K562 (cell line): ENCODE results near the gene TFAM. TPM values are rescaled to one million over a fixed set of nuclear protein-coding genes. Genes with fewer than 3 reads are reported as not detected.

Experiments used
- ARID1B ChIP-seq: fragments of 450-650 bp; IDR thresholded peaks from 2 replicates; pipeline ENCODE4 v1.6.1; 2016; ENCODE audit warnings: antibody characterized with exemption, mild to moderate bottlenecking, inconsistent platforms
- BCL6 ChIP-seq: fragments of 250-450 bp; sonication (Bioruptor Pico); IDR thresholded peaks from 2 replicates; pipeline ENCODE4 v1.4.0; 2020
- BRD4 ChIP-seq: fragments of 200-600 bp; sonication (generic); IDR thresholded peaks from 2 replicates; pipeline ENCODE4 v1.6.1; 2017; ENCODE audit warnings: inconsistent platforms
- CBFA2T3 ChIP-seq: fragments of 450-650 bp; IDR thresholded peaks from 2 replicates; pipeline ENCODE4 v1.6.1; 2017
- CCAR2 ChIP-seq: fragments of 200-400 bp; formaldehyde crosslinking; IDR thresholded peaks from 2 replicates; pipeline ENCODE4 v1.6.1; 2017; ENCODE audit warnings: mild to moderate bottlenecking, low read depth, low read length
- ETV5 ChIP-seq: sonication (generic); formaldehyde crosslinking; IDR thresholded peaks from 2 replicates; pipeline ENCODE4 v1.4.0; 2020; ENCODE audit warnings: low read depth, mild to moderate bottlenecking, missing genetic modification reagents
- FOXK2 ChIP-seq, 2 experiments: fragments of 450-650 bp; IDR thresholded peaks in 1 of 2; conservative IDR thresholded peaks in 1 of 2; 2 replicates each; pipeline ENCODE4 v1.6.1; 2016; ENCODE audit warnings: low read depth in 2 of 2, mild to moderate bottlenecking in 1 of 2
- NFE2 ChIP-seq: IDR thresholded peaks from 2 replicates; pipeline ENCODE4 v1.6.1; 2014; ENCODE audit warnings: antibody characterized with exemption, low read depth
- PML ChIP-seq: IDR thresholded peaks from 2 replicates; pipeline ENCODE4 v1.6.1; 2012; ENCODE audit warnings: low read length, inconsistent platforms
- TSHZ1 ChIP-seq: fragments of 250-450 bp; sonication (Bioruptor Pico); IDR thresholded peaks from 2 replicates; pipeline ENCODE4 v1.4.0; 2020; ENCODE audit warnings: mild to moderate bottlenecking, moderate library complexity
- YY1 ChIP-seq, 3 experiments: IDR thresholded peaks; 2 replicates each; pipeline ENCODE4 v1.6.1; 2011; ENCODE audit warnings: low read length in 2 of 3, mild to moderate bottlenecking in 2 of 3, moderate library complexity in 2 of 3, borderline replicate concordance in 1 of 3, control low read depth in 1 of 3, low read depth in 1 of 3; ENCODE audit not compliant: insufficient read depth in 3 of 3, insufficient replicate concordance in 2 of 3, control insufficient read depth in 1 of 3, insufficient read length in 1 of 3; ENCODE audit errors: extremely low read depth in 1 of 3
- ZBTB1 ChIP-seq: sonication (generic); formaldehyde crosslinking; IDR thresholded peaks from 2 replicates; pipeline ENCODE4 v1.8.1; 2023; ENCODE audit warnings: missing genetic modification reagents, low read depth, mild to moderate bottlenecking, borderline replicate concordance
- ZNF12 ChIP-seq: sonication (generic); formaldehyde crosslinking; IDR thresholded peaks from 2 replicates; pipeline ENCODE4 v1.4.0; 2020; ENCODE audit warnings: mild to moderate bottlenecking, missing genetic modification reagents
- ZNF24 ChIP-seq: fragments of 450-650 bp; IDR thresholded peaks from 2 replicates; pipeline ENCODE4 v1.6.1; 2016
- ZNF445 ChIP-seq: fragments of 250-450 bp; sonication (Bioruptor Pico); IDR thresholded peaks from 2 replicates; pipeline ENCODE4 v1.4.0; 2020; ENCODE audit warnings: low read depth, mild to moderate bottlenecking, moderate library complexity
- ZNF561 ChIP-seq: fragments of 450-650 bp; formaldehyde crosslinking; conservative IDR thresholded peaks from 2 replicates; pipeline ENCODE4 v1.4.0; 2020; ENCODE audit warnings: mild to moderate bottlenecking, moderate library complexity
- ZSCAN29 ChIP-seq: fragments of 450-650 bp; IDR thresholded peaks from 2 replicates; pipeline ENCODE4 v1.6.1; 2017
- polyA plus RNA-seq, 8 experiments: library from polyadenylated mRNA; depleted of rRNA in 4 of 8; stranded (reverse) in 5 of 8; unstranded in 3 of 8; fragments of >200 nt; fragmentation: Nextera tagmentation in 2 of 8; fragmentation: Illumina TruSeq in 1 of 8; extraction: Ambion mirVana in 2 of 8; extraction: Trizol in 1 of 8; gene quantifications; 2 replicates each; pipeline versions ENCODE4 v1.2.1 to v1.2.3, GENCODE V29; 2011 to 2014; ENCODE audit warnings: inconsistent platforms in 1 of 8, missing spikeins in 1 of 8
- total RNA-seq, 7 experiments: library from RNA; depleted of rRNA in 6 of 7; stranded (reverse); fragments of >200 nt in 6 of 7; fragmentation: Illumina TruSeq in 2 of 7; extraction: Trizol in 2 of 7; gene quantifications; 2 replicates each; pipeline versions ENCODE4 v1.2.1 to v1.2.3, GENCODE V29; 2011 to 2021; ENCODE audit warnings: low replicate concordance in 1 of 7
- TF ChIP-seq, protein P1 (sequence below): sonication (generic); formaldehyde crosslinking; IDR thresholded peaks from 2 replicates; pipeline ENCODE4 v1.8.1; 2023; ENCODE audit warnings: mild to moderate bottlenecking, missing genetic modification reagents
- TF ChIP-seq, protein P2 (sequence below): fragments of 150-350 bp; IDR thresholded peaks from 2 replicates; pipeline ENCODE4 v1.6.1; 2014; ENCODE audit warnings: low read depth, mild to moderate bottlenecking, low read length, borderline replicate concordance

The TFAM gene
- total and polyA plus RNA-seq, 9 of the 15 experiments (the other 6 are each of a cell fraction or from before 2014, with no cell fraction given), result 74.3 to 227 (median 155) TPM

DNA sequence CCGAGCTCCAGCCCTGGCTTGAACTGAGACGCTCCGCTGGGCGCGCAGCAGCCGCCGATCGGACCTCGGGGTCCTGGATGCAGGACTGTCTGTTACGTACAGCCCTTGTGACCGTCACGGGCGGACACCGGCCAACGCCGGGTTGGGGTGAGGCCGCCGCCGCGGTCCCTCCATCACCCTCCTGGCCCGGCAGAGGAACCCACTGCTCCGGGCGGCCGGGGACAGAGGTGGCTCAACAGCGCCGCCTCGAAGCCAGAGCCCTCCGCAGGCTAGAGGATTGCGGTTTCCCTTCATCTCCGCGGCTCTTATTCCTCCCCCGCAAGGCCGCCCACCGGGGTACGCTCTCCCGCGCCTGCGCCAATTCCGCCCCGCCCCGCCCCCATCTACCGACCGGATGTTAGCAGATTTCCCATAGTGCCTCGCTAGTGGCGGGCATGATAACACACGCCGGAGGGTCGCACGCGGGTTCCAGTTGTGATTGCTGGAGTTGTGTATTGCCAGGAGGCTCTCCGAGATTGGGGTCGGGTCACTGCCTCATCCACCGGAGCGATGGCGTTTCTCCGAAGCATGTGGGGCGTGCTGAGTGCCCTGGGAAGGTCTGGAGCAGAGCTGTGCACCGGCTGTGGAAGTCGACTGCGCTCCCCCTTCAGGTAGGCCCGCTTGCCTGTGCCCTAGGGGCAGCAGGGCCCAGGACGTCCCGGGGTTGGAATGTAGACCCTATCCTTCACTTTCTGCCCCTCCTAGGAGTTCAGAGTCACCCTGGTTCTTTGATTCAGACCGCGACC is at the start of gene TFAM (continued):
- no peak for TF ChIP-seq TSHZ1
- no peak for TF ChIP-seq ZNF445 (CRISPR knock-in tag)
- TF ChIP-seq BRD4, result no peak; the same call in 1 of the 2 replicates
- TF ChIP-seq CCAR2, result no peak
- TF ChIP-seq ZBTB1 (CRISPR knock-in tag), result peak; percentile 89; the same call in 1 of the 2 replicates
- TF ChIP-seq BCL6 (CRISPR knock-in tag), result no peak
- TF ChIP-seq, protein P1, sequence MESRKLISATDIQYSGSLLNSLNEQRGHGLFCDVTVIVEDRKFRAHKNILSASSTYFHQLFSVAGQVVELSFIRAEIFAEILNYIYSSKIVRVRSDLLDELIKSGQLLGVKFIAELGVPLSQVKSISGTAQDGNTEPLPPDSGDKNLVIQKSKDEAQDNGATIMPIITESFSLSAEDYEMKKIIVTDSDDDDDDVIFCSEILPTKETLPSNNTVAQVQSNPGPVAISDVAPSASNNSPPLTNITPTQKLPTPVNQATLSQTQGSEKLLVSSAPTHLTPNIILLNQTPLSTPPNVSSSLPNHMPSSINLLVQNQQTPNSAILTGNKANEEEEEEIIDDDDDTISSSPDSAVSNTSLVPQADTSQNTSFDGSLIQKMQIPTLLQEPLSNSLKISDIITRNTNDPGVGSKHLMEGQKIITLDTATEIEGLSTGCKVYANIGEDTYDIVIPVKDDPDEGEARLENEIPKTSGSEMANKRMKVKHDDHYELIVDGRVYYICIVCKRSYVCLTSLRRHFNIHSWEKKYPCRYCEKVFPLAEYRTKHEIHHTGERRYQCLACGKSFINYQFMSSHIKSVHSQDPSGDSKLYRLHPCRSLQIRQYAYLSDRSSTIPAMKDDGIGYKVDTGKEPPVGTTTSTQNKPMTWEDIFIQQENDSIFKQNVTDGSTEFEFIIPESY (CRISPR knock-in tag), result no peak; the same call in 1 of the 2 replicates
- no peak for TF ChIP-seq ZNF561 (CRISPR knock-in tag)
- TF ChIP-seq ARID1B, result peak; percentile 72
- TF ChIP-seq PML, result peak; percentile 84
- TF ChIP-seq ZNF12 (CRISPR knock-in tag), result peak; percentile 18; the same call in 1 of the 2 replicates
- peak; percentile 44; the same call in 1 of the 2 replicates for TF ChIP-seq ZNF24
- no peak for TF ChIP-seq ZSCAN29
- peak; percentile 49 to 71; a peak in 3 of 4 replicates for TF ChIP-seq FOXK2 (conservative IDR thresholded peaks at IDR 0.05 in 1 of 2, IDR thresholded peaks at IDR 0.05 in 1 of 2; ENCODE audit: low read depth in 2 of 2)
- TF ChIP-seq, protein P2, sequence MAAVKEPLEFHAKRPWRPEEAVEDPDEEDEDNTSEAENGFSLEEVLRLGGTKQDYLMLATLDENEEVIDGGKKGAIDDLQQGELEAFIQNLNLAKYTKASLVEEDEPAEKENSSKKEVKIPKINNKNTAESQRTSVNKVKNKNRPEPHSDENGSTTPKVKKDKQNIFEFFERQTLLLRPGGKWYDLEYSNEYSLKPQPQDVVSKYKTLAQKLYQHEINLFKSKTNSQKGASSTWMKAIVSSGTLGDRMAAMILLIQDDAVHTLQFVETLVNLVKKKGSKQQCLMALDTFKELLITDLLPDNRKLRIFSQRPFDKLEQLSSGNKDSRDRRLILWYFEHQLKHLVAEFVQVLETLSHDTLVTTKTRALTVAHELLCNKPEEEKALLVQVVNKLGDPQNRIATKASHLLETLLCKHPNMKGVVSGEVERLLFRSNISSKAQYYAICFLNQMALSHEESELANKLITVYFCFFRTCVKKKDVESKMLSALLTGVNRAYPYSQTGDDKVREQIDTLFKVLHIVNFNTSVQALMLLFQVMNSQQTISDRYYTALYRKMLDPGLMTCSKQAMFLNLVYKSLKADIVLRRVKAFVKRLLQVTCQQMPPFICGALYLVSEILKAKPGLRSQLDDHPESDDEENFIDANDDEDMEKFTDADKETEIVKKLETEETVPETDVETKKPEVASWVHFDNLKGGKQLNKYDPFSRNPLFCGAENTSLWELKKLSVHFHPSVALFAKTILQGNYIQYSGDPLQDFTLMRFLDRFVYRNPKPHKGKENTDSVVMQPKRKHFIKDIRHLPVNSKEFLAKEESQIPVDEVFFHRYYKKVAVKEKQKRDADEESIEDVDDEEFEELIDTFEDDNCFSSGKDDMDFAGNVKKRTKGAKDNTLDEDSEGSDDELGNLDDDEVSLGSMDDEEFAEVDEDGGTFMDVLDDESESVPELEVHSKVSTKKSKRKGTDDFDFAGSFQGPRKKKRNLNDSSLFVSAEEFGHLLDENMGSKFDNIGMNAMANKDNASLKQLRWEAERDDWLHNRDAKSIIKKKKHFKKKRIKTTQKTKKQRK, result no peak
- TF ChIP-seq NFE2, result no peak
- peak in 2 of 3 experiments; percentile 66 to 74 for TF ChIP-seq YY1 (IDR thresholded peaks at IDR 0.05; ENCODE audit: borderline replicate concordance in 1 of 3, control insufficient read depth in 1 of 3, extremely low read depth in 1 of 3, insufficient read depth in 3 of 3, insufficient read length in 1 of 3, insufficient replicate concordance in 2 of 3, low read depth in 1 of 3, low read length in 2 of 3)
- TF ChIP-seq ETV5 (CRISPR knock-in tag), result peak; percentile 99
- TF ChIP-seq CBFA2T3, result 0 out of 2 replicates have a peak, but pooled peaks have one; percentile 22
